Upper lobe of right lung (tissue), 1 donor: ENCODE results near the gene TTN. TPM values are rescaled to one million over a fixed set of nuclear protein-coding genes. Genes with fewer than 3 reads are reported as not detected.
"Not testable (repeated sequence)": the region's sequence is repeated elsewhere in the genome, so short reads cannot be mapped to it uniquely, and the experiment has no call there.

ENCODE experiments used
- ATAC-seq: fragments of 200-7000 bp; cut with Tn5 transposase; one replicate; pipeline ENCODE4 v1.9.1; 2020; ENCODE audit warnings: mild to moderate bottlenecking, moderate library complexity
- DNase-seq: peaks from one replicate; pipeline ENCODE4 v3.0.0-alpha.2; 2020
- H3K27ac ChIP-seq: fragments of 200-600 bp; one replicate; pipeline ENCODE4 v1.8.0; 2022
- H3K27me3 ChIP-seq: fragments of 200-600 bp; one replicate; pipeline ENCODE4 v1.8.0; 2022; ENCODE audit warnings: mild to moderate bottlenecking
- H3K36me3 ChIP-seq: fragments of 200-600 bp; one replicate; pipeline ENCODE4 v1.8.0; 2022
- H3K4me1 ChIP-seq: fragments of 200-600 bp; one replicate; pipeline ENCODE4 v1.8.0; 2022
- H3K4me3 ChIP-seq: fragments of 200-600 bp; one replicate; pipeline ENCODE4 v1.8.0; 2022; ENCODE audit warnings: mild to moderate bottlenecking
- H3K9me3 ChIP-seq: fragments of 200-600 bp; one replicate; pipeline ENCODE4 v1.8.0; 2022
- intact Hi-C: fragments of 100-400 bp; cut with DNase I; formaldehyde crosslinking; loops from one replicate; pipeline ENCODE4 v1.11.0; 2022
- total RNA-seq: library from RNA; stranded (reverse); fragmentation: NEBNext Ultra II Directional; extraction: Animal tissue kit (Norgen Biotek cat#: 25700); gene quantifications from one replicate; pipeline ENCODE4 v1.2.1, GENCODE V29; 2021
- TF ChIP-seq, protein P1 (sequence below): fragments of 200-600 bp; IDR thresholded peaks from one replicate; pipeline ENCODE4 v1.8.0; 2022; ENCODE audit warnings: antibody characterized with exemption
- donor health status: DM: no; HTN: yes; CAD: no; lungs with severe emphysema.

TTN gene
- total RNA-seq, 1 donor from 2014 or later, result 19.6 TPM

DNA sequence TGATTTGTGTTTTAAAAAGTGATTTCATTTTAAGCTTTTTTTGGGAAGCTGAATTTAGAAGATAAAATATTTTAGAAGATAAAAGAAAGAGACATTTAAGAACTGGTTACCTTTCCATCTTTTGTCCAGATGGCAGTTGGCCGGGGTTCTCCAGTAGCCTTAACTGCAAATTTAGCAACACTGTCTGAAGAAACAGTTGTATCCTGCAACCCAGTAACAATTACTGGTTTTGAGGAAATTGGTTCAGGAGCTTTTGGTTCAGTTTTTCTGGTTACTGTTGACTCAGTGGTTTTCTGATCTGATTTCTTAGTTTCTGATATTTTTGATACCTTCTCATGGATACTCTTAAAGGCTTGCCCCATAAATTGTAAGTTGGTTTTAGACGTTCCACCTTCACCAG is 277.1 kb downstream of the TTN start:
- no peaks in the 10 kb centered on the region for H3K9me3 ChIP-seq
- intact Hi-C loops, result no loop called here
- peak; percentile 21 for ATAC-seq
- H3K27me3 ChIP-seq, result no peaks in the 10 kb centered on the region
- no peak overlapping the region for H3K4me3 ChIP-seq
- TF ChIP-seq, protein P1, sequence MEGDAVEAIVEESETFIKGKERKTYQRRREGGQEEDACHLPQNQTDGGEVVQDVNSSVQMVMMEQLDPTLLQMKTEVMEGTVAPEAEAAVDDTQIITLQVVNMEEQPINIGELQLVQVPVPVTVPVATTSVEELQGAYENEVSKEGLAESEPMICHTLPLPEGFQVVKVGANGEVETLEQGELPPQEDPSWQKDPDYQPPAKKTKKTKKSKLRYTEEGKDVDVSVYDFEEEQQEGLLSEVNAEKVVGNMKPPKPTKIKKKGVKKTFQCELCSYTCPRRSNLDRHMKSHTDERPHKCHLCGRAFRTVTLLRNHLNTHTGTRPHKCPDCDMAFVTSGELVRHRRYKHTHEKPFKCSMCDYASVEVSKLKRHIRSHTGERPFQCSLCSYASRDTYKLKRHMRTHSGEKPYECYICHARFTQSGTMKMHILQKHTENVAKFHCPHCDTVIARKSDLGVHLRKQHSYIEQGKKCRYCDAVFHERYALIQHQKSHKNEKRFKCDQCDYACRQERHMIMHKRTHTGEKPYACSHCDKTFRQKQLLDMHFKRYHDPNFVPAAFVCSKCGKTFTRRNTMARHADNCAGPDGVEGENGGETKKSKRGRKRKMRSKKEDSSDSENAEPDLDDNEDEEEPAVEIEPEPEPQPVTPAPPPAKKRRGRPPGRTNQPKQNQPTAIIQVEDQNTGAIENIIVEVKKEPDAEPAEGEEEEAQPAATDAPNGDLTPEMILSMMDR, result no peak
- peaks cover 3% of the 10 kb centered on the region for H3K4me1 ChIP-seq
- H3K27ac ChIP-seq, result no peak overlapping the region
- peaks cover 39% of the 10 kb centered on the region for H3K36me3 ChIP-seq
- DNase-seq, result no peak

DNA sequence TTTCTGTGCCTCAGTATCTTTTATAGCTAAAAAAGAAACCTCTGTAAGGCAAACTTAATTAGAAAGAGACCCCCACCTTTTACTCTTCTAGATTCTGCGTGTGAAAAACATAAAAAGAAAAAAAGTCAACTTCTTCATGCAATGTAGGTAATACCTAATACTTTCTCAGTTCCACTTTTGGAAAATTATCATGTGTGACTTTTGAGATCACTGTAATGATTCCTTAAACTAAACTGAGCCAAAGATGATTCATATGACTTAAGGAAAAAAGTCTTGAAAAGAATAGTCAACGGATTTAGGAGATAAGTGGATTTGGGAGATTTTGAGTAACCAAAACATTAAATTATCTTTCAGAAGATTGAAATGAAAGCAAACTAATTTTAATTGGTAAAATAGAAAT is 278.0 kb downstream of the TTN start:
- intact Hi-C loops, result no loop called here
- Histone ChIP-seq H3K36me3 (peaks cover 33% of the 10 kb centered on the region), H3K27ac (no peak overlapping the region), H3K9me3 (no peaks in the 10 kb centered on the region), H3K4me1 (peaks cover 5% of the 10 kb centered on the region), H3K4me3 (no peak overlapping the region), H3K27me3 (no peaks in the 10 kb centered on the region)
- DNase-seq (no peak), ATAC-seq (no peak)
- TF ChIP-seq, protein P1, result no peak

DNA sequence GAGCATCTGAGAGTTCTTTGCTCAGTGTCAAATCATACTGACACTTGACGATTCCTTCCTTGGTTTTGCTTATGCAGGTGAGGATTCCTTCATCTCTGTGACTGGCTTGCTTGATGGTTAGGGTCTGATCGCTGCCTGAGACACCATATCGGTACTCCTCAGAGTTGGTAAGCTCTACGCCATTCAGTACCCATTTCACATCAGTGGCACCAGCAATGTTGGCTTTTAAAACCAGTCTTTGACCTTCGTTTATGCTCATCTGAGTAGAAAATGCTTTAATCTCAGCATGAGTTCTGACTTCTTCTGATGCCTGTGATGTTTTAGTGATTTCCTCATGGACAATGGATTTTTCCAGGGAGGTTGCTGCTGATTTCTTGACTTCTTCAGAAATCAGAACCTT is 278.6 kb downstream of the TTN start:
- H3K4me3 ChIP-seq, result no peak overlapping the region
- H3K36me3 ChIP-seq, result peaks cover 29% of the 10 kb centered on the region
- DNase-seq (no peak), ATAC-seq (no peak)
- no peaks in the 10 kb centered on the region for H3K9me3 ChIP-seq
- H3K4me1 ChIP-seq, result peaks cover 9% of the 10 kb centered on the region
- no peak overlapping the region for H3K27ac ChIP-seq
- intact Hi-C loops, result no loop called here
- H3K27me3 ChIP-seq, result no peaks in the 10 kb centered on the region
- TF ChIP-seq, protein P1, result no peak

DNA sequence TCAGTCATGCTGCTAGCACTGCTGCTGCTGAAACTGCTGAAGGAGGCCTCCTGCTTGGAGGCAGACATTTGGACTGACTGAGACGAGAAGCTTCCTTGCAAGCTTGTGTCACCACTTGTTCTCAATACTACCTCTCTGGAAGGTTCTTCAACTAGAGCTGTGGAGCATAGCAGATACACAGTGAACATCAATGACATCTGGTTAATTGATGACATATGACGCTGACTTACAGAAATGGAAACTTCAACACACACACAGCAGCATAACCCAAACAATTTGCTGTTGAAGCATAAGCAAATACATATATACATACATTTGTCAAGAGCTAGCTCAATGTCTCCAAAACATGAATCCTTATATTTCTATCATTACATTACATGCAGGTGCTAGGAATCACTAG is 279.6 kb downstream of the TTN start:
- intact Hi-C loops, result no loop called here
- ATAC-seq, result no peak
- DNase-seq, result no peak
- H3K4me3 ChIP-seq, result no peak overlapping the region
- H3K27ac ChIP-seq, result no peak overlapping the region
- TF ChIP-seq, protein P1, result no peak
- no peaks in the 10 kb centered on the region for H3K9me3 ChIP-seq
- H3K4me1 ChIP-seq, result peaks cover 9% of the 10 kb centered on the region
- no peaks in the 10 kb centered on the region for H3K27me3 ChIP-seq
- peaks cover 18% of the 10 kb centered on the region for H3K36me3 ChIP-seq

DNA sequence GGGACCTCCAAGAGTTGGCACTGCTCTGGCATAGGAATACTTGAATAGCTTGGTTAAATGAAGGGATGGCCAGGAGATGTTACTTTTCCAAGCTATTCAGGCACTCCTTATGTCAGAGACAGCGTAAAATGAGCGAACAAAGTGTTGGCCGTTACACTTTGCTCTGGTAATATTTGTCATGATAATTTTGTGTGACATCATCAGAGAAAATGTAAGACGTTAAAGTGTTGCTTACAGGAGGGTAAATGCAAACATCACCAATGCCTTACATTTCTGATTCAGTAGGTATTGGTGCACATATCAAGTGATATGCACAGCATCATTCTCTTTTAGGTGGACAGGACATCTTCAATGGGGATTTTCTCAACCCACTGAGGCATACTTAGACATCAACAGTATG is 281.0 kb downstream of the TTN start:
- intact Hi-C loops, result no loop called here
- TF ChIP-seq, protein P1, result no peak

DNA sequence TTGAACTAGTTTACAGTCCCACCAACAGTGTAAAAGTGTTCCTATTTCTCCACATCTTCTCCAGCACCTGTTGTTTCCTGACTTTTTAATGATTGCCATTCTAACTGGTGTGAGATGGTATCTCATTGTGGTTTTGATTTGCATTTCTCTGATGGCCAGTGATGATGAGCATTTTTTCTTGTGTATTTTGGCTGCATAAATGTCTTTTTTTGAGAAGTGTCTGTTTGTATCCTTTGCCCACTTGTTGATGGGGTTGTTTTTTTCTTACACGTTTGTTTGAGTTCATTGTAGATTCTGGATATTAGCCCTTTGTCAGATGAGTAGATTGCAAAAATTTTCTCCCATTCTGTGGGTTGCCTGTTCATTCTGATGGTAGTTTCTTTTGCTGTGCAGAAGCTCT is 281.8 kb downstream of the TTN start:
- H3K27ac ChIP-seq, H3K4me3 ChIP-seq, intact Hi-C loops, H3K36me3 ChIP-seq, H3K4me1 ChIP-seq, DNase-seq, H3K27me3 ChIP-seq, H3K9me3 ChIP-seq, ATAC-seq: not testable (repeated sequence)

More for the DNA sequence above, 281.0 kb downstream of the TTN start:
- H3K27ac ChIP-seq, result no peak overlapping the region
- H3K4me3 ChIP-seq, result no peak overlapping the region
- H3K36me3 ChIP-seq, result peaks cover 5% of the 10 kb centered on the region
- no peaks in the 10 kb centered on the region for H3K9me3 ChIP-seq
- no peaks in the 10 kb centered on the region for H3K27me3 ChIP-seq
- H3K4me1 ChIP-seq, result peaks cover 9% of the 10 kb centered on the region
- DNase-seq (no peak), ATAC-seq (no peak)

DNA sequence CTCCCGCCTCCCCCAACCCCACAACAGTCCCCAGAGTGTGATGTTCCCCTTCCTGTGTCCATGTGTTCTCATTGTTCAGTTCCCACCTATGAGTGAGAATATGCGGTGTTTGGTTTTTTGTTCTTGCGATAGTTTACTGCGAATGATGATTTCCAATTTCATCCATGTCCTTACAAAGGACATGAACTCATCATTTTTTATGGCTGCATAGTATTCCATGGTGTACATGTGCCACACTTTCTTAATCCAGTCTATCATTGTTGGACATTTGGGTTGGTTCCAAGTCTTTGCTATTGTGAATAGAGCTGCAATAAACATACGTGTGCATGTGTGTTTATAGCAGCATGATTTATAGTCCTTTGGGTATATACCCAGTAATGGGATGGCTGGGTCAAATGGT is 282.2 kb downstream of the TTN start:
- H3K27me3 ChIP-seq, intact Hi-C loops, DNase-seq, H3K9me3 ChIP-seq, H3K4me3 ChIP-seq, H3K27ac ChIP-seq, H3K4me1 ChIP-seq, ATAC-seq, H3K36me3 ChIP-seq: not testable (repeated sequence)
